ENCODE measurements around the gene RDX. TPM values are rescaled to one million over a fixed set of nuclear protein-coding genes. Genes with fewer than 3 reads are reported as not detected.
A peak's percentile ranks its signal among the peaks of the same experiment; 100 is the strongest.

Gene RDX
- total RNA-seq, 1 experiment from 2014 or later, result 250 TPM

- Histone ChIP-seq H3K4me3 (ENCODE audit: low read depth, low read length) (peak overlapping the region; percentile 98), H3K36me3 (ENCODE audit: control insufficient read depth, insufficient read depth, low read length) (no peaks in the 10 kb centered on the region), H3K9me3 (peaks cover 7% of the 10 kb centered on the region; the same call in 1 of the 2 replicates), H3K4me1 (peaks cover 51% of the 10 kb centered on the region), H3K27me3 (replicated peaks; ENCODE audit: control insufficient read depth, insufficient read depth, low read length) (no peaks in the 10 kb centered on the region)
- Mint-ChIP-seq H3K4me1 (ENCODE audit: low read depth, unreplicated experiment) (peaks cover 54% of the 10 kb centered on the region), H3K4me3 (ENCODE audit: unreplicated experiment) (peak overlapping the region; percentile 91), H3K27me3 (ENCODE audit: insufficient read depth, unreplicated experiment) (no peaks in the 10 kb centered on the region), H3K36me3 (ENCODE audit: insufficient read depth, unreplicated experiment) (peaks cover 50% of the 10 kb centered on the region), H3K27ac (ENCODE audit: unreplicated experiment) (peak overlapping the region; percentile 98), H3K9me3 (ENCODE audit: unreplicated experiment) (peaks cover 9% of the 10 kb centered on the region)
- no peak for TF ChIP-seq CTCF (IDR thresholded peaks at IDR 0.05; ENCODE audit: insufficient read depth in 1 of 2, low read depth in 1 of 2, low read length in 1 of 2, severe bottlenecking in 1 of 2, unreplicated experiment in 1 of 2)
- POLR2A ChIA-PET, result interaction anchor here (0.9 to 2.3 kb wide), 5 partner anchors 8 to 132 kb away, joined by 3 to 8 read pairs (median 4); partner anchors contain the start of gene FDX1
- DNase-seq, result no peak
- intact Hi-C loops (cut with micrococcal nuclease; ENCODE audit: unreplicated experiment), result loop anchor here (1.0 to 10.0 kb wide), 3 partner anchors 8 to 202 kb away; partner anchors contain the start of gene ZC3H12C
- CTCF ChIA-PET, result interaction anchor here (0.6 to 1.5 kb wide), 4 partner anchors 8 to 80 kb away, joined by 3 to 5 read pairs (median 4); no protein-coding TSS in a partner anchor
- BruUV-seq (replicated peaks), result TSS peak; percentile 87
Measured at GRCh38 chr11:110297076-110297725, 787 bp upstream of the RDX start.

DNA sequence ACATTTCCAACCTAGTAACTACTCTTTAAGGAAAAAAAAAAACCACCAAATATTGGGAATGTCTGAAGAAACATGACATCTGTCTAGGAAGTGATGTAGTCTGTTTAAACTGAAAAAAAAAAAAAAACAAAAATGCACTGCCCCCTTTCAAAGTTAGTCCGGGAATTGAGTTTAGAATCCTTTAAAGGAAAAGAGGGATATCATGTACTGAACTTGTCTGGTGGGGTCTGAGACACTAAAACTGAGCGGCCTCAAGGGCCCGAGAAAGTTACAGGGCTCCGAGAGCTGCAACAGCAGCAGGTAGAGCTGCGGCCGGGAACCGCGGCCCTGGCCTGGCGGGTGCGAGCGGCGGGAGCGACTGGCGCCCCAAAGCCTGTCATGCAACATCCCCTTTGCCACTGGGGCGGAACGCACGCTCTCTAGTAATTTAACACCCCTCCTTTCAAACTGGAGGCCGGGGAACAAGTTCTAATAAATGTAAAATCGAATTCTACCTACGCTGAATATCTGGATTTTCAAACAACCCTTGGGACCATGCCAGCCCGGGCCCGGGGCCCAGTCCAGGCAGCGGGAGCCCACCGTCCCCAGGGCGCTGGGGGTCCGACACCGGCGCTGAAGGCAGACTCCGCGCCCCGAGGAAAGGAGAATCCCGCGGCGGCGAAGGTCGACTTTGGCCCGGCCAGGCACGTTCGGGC lies 736 bp downstream of the RDX start:
- Histone ChIP-seq H3K27me3 (replicated peaks; ENCODE audit: control insufficient read depth, insufficient read depth, low read length) (no peaks in the 10 kb centered on the region), H3K4me3 (ENCODE audit: low read depth, low read length) (peak overlapping the region; percentile 98), H3K9me3 (peaks cover 7% of the 10 kb centered on the region; the same call in 1 of the 2 replicates), H3K36me3 (ENCODE audit: control insufficient read depth, insufficient read depth, low read length) (no peaks in the 10 kb centered on the region; the same call in 1 of the 2 replicates), H3K4me1 (peaks cover 51% of the 10 kb centered on the region)
- ChIA-PET POLR2A (interaction anchor here (1.0 to 2.3 kb wide), 4 partner anchors 62 to 134 kb away, joined by 3 to 8 read pairs (median 3); partner anchors contain the start of gene FDX1), CTCF (interaction anchor here (0.6 to 1.5 kb wide), 6 partner anchors 10 to 137 kb away, joined by 3 to 6 read pairs (median 3); no protein-coding TSS in a partner anchor)
- no peak for TF ChIP-seq CTCF (IDR thresholded peaks at IDR 0.05; ENCODE audit: insufficient read depth in 1 of 2, low read depth in 1 of 2, low read length in 1 of 2, severe bottlenecking in 1 of 2, unreplicated experiment in 1 of 2)
- no peaks in the 10 kb centered on the region for H3K27me3 Mint-ChIP-seq (ENCODE audit: insufficient read depth, unreplicated experiment)
- BruUV-seq (replicated peaks), result no TSS peak
- peak; percentile 65 to 75 for DNase-seq
- peaks cover 9% of the 10 kb centered on the region for H3K9me3 Mint-ChIP-seq (ENCODE audit: unreplicated experiment)
- peaks cover 63% of the 10 kb centered on the region for H3K36me3 Mint-ChIP-seq (ENCODE audit: insufficient read depth, unreplicated experiment)
- H3K4me3 Mint-ChIP-seq (ENCODE audit: unreplicated experiment), result peak overlapping the region; percentile 91
- intact Hi-C loops (cut with micrococcal nuclease; ENCODE audit: unreplicated experiment), result loop anchor here (1.0 to 10.0 kb wide), 2 partner anchors 81 to 201 kb away; partner anchors contain the start of gene ZC3H12C
- peak overlapping the region; percentile 85 for H3K27ac Mint-ChIP-seq (ENCODE audit: unreplicated experiment)
- H3K4me1 Mint-ChIP-seq (ENCODE audit: low read depth, unreplicated experiment), result peaks cover 69% of the 10 kb centered on the region

DNA sequence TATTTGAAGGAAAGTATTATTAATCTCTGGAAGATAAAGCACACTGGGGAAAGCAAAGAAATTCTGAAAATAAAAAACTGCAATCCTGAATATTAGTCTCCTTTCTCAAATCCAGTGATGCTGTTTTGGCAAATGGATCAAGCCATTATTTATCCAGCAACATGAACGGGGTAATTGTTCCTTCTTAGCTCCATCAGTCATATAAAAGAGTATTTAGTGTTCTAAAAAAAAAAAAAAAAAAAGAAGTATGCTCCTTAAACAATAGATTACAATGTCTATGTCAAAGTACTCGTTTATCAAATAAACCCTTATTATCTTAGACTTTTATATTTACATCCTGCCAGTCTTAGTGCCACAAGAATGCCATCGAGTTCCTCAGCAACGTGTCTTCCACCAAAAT lies 1.3 kb downstream of the RDX start:
- no peaks in the 10 kb centered on the region for H3K27me3 ChIP-seq (replicated peaks; ENCODE audit: control insufficient read depth, insufficient read depth, low read length)
- TSS peak; percentile 46 for BruUV-seq (replicated peaks)
- H3K4me1 ChIP-seq, result peaks cover 50% of the 10 kb centered on the region
- H3K9me3 Mint-ChIP-seq (ENCODE audit: unreplicated experiment), result peaks cover 4% of the 10 kb centered on the region
- peaks cover 63% of the 10 kb centered on the region for H3K36me3 Mint-ChIP-seq (ENCODE audit: insufficient read depth, unreplicated experiment)
- no peaks in the 10 kb centered on the region for H3K27me3 Mint-ChIP-seq (ENCODE audit: insufficient read depth, unreplicated experiment)
- no peaks in the 10 kb centered on the region; the same call in 1 of the 2 replicates for H3K36me3 ChIP-seq (ENCODE audit: control insufficient read depth, insufficient read depth, low read length)
- H3K4me1 Mint-ChIP-seq (ENCODE audit: low read depth, unreplicated experiment), result peaks cover 65% of the 10 kb centered on the region
- H3K4me3 Mint-ChIP-seq (ENCODE audit: unreplicated experiment), result peak overlapping the region; percentile 91
- ChIA-PET POLR2A (no interaction called here), CTCF (no interaction called here)
- H3K9me3 ChIP-seq, result peaks cover 7% of the 10 kb centered on the region; the same call in 1 of the 2 replicates
- DNase-seq, result no peak
- H3K4me3 ChIP-seq (ENCODE audit: low read depth, low read length), result peak overlapping the region; percentile 98
- no peak for TF ChIP-seq CTCF (IDR thresholded peaks at IDR 0.05; ENCODE audit: insufficient read depth in 1 of 2, low read depth in 1 of 2, low read length in 1 of 2, severe bottlenecking in 1 of 2, unreplicated experiment in 1 of 2)
- intact Hi-C loops (cut with micrococcal nuclease; ENCODE audit: unreplicated experiment), result loop anchor here (1.0 to 10.0 kb wide), 2 partner anchors 81 to 200 kb away; partner anchors contain the start of gene ZC3H12C
- H3K27ac Mint-ChIP-seq (ENCODE audit: unreplicated experiment), result peak overlapping the region; percentile 85
